Calu3 (cell line): ENCODE results near the gene CMYA5. TPM values are rescaled to one million over a fixed set of nuclear protein-coding genes. Genes with fewer than 3 reads are reported as not detected.

ENCODE experiments used
- BruUV-seq: library from RNA; stranded (reverse); fragments of 400-500 nt; replicated peaks from 2 replicates; lab custom pipeline; 2021; lab: Mats Ljungman, UMichigan
- CTCF ChIA-PET: fragments of 300-600 bp; sonication (Branson Sonifier 250); formaldehyde crosslinking; loops from one replicate; lab custom pipeline; 2022; ENCODE audit warnings: antibody characterized with exemption; lab: Charles Lee
- DNase-seq: peaks from one replicate; pipeline ENCODE4 v3.0.0; 2022
- H3K27ac Mint-ChIP-seq: one replicate; pipeline ENCODE4 v1.8.0; 2022; ENCODE audit warnings: mixed read lengths; ENCODE audit not compliant: unreplicated experiment
- H3K27me3 Mint-ChIP-seq: one replicate; pipeline ENCODE4 v1.8.0; 2022; ENCODE audit warnings: mixed read lengths; ENCODE audit not compliant: unreplicated experiment
- H3K36me3 Mint-ChIP-seq: one replicate; pipeline ENCODE4 v1.8.0; 2022; ENCODE audit warnings: mild to moderate bottlenecking, moderate library complexity, mixed read lengths; ENCODE audit not compliant: insufficient read depth, unreplicated experiment
- H3K4me1 Mint-ChIP-seq: one replicate; pipeline ENCODE4 v1.8.0; 2022; ENCODE audit warnings: mild to moderate bottlenecking, low read depth, mixed read lengths; ENCODE audit not compliant: unreplicated experiment
- H3K4me3 Mint-ChIP-seq: one replicate; pipeline ENCODE4 v1.8.0; 2022; ENCODE audit warnings: mild to moderate bottlenecking, low read depth, moderate library complexity, mixed read lengths; ENCODE audit not compliant: unreplicated experiment
- H3K9me3 Mint-ChIP-seq: one replicate; pipeline ENCODE4 v1.8.0; 2022; ENCODE audit warnings: low read depth, mixed read lengths; ENCODE audit not compliant: unreplicated experiment
- intact Hi-C: fragments of 100-400 bp; cut with micrococcal nuclease; formaldehyde crosslinking; loops from one replicate; pipeline ENCODE4 v1.10.0; 2022; ENCODE audit not compliant: unreplicated experiment
- total RNA-seq: library from RNA; stranded (reverse); gene quantifications from 2 replicates; pipeline ENCODE4 v1.2.3, GENCODE V29; 2022
- TF ChIP-seq, protein P1 (sequence below): fragments of 200-600 bp; IDR thresholded peaks from one replicate; pipeline ENCODE4 v1.8.0; 2022; ENCODE audit warnings: antibody characterized with exemption; ENCODE audit not compliant: unreplicated experiment

The CMYA5 gene
- total RNA-seq, 1 experiment from 2014 or later = 3.3 TPM

DNA sequence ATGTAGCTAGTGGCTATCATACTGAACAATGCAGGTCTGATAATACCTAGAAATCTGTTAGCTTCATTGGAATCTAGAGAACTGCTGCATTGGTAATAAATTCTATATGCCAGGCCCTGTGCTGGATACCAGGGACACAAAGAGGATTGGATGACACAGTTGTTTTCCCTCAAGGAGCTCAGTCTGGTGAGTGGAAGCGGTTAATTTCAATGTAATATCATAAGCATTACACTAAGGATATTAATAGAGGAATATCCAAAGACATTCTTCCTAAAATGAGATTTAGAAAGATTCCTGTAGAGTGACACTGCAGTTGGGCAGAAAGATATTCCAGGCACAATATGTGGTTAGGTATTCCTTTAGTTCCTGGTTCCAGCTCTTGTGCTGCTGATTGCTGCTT lies 5.9 kb downstream of the CMYA5 start:
- Mint-ChIP-seq H3K9me3 (no peaks in the 10 kb centered on the region), H3K36me3 (no peaks in the 10 kb centered on the region), H3K27me3 (no peaks in the 10 kb centered on the region), H3K4me3 (no peak overlapping the region), H3K27ac (no peak overlapping the region), H3K4me1 (peaks cover 31% of the 10 kb centered on the region)
- CTCF ChIA-PET = no interaction called here
- intact Hi-C loops = no loop called here
- no TSS peak for BruUV-seq
- DNase-seq = no peak
- TF ChIP-seq, protein P1, sequence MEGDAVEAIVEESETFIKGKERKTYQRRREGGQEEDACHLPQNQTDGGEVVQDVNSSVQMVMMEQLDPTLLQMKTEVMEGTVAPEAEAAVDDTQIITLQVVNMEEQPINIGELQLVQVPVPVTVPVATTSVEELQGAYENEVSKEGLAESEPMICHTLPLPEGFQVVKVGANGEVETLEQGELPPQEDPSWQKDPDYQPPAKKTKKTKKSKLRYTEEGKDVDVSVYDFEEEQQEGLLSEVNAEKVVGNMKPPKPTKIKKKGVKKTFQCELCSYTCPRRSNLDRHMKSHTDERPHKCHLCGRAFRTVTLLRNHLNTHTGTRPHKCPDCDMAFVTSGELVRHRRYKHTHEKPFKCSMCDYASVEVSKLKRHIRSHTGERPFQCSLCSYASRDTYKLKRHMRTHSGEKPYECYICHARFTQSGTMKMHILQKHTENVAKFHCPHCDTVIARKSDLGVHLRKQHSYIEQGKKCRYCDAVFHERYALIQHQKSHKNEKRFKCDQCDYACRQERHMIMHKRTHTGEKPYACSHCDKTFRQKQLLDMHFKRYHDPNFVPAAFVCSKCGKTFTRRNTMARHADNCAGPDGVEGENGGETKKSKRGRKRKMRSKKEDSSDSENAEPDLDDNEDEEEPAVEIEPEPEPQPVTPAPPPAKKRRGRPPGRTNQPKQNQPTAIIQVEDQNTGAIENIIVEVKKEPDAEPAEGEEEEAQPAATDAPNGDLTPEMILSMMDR = no peak

DNA sequence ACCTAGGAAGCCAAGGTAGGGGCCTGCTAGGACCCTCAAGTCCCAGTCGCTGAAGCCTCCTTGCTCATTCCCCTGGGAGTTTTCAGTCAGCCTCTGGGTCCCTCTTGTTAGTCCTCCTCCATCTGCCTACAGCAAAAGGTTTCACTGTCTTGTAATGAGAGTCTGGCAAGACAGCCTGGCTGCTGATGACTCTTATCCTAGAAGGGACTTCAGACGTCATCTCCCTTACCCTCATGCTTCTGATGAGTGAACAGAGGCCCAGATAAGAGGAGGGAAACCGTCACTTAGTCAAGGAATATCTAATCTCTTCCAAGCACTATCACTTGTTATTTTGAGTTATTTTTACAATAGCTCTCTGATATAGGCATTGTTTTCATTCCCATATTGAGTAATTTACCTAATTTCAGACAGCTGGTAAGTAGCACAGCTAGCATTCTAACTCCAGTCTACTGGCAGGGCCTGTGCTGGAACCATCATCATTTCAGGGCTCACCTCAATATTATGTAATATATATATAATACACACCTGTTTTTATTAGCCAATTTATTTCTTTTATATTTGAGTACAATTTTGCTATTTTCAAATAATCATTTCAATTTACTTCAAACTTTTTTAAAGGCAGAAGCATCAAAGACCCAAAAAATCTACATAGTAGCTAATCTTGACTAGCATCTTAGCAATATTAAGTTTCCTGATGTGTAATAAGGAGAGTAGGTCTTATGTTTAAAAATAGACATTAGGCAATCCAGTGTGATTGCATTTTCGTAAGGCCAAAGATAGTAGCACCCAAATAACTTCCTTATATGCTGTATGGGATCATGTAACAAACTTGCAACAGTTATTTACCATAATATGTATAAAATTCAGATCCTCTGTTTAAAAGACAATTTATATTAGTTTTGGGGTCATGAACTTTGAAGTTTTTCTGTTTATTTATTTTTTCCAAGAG lies 7.9 kb downstream of the CMYA5 start:
- Mint-ChIP-seq H3K9me3 (no peaks in the 10 kb centered on the region), H3K27ac (no peak overlapping the region), H3K4me3 (no peak overlapping the region), H3K36me3 (no peaks in the 10 kb centered on the region), H3K27me3 (no peaks in the 10 kb centered on the region), H3K4me1 (peaks cover 24% of the 10 kb centered on the region)
- TF ChIP-seq, protein P1 = no peak
- intact Hi-C loops = no loop called here
- no peak for DNase-seq
- no TSS peak for BruUV-seq
- CTCF ChIA-PET = interaction anchor here (0.8 kb wide), 1 partner anchor 77 kb away, joined by 4 read pairs; no protein-coding TSS in a partner anchor

DNA sequence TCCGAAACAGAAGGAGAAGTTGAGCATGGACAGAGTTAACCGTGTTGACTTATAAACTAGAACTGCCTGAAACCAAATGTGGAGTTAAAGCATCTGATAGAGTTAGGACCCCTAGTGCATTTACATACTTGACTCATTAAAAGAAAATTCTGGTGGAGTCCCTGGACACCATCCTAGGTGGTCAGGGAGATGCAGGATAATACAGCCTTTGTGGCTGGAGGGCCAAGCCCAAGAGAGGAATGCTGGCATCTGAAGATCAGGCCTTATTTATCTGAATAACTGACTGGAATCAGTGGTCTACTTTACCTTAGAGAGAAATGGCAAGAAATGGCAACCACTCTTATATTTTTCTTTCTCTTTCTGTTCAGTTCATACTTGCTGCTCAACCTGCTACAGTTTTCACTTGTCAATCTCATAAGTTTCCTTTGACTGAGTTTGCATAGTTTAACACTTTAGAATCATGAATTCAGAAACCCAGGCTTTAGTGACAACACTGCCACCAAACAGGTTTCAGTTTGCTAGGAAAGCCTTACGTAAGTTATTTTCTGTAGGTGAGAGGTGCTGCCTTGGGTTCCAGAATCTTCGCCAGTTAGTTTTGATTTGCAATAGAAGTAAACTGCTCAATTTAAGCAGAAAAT lies 10.2 kb downstream of the CMYA5 start:
- H3K4me3 Mint-ChIP-seq = no peak overlapping the region
- BruUV-seq = no TSS peak
- CTCF ChIA-PET = no interaction called here
- intact Hi-C loops = loop anchor here (5.0 kb wide), 1 partner anchor 72 kb away; no protein-coding TSS in a partner anchor
- DNase-seq = peak; percentile 51
- TF ChIP-seq, protein P1 = no peak
- no peaks in the 10 kb centered on the region for H3K9me3 Mint-ChIP-seq
- H3K27ac Mint-ChIP-seq = peak overlapping the region; percentile 2
- H3K27me3 Mint-ChIP-seq = no peaks in the 10 kb centered on the region
- peaks cover 5% of the 10 kb centered on the region for H3K36me3 Mint-ChIP-seq
- H3K4me1 Mint-ChIP-seq = peaks cover 48% of the 10 kb centered on the region

- Mint-ChIP-seq H3K27ac (peak overlapping the region; percentile 60), H3K36me3 (peaks cover 5% of the 10 kb centered on the region), H3K4me3 (no peak overlapping the region), H3K27me3 (no peaks in the 10 kb centered on the region), H3K9me3 (peaks cover 2% of the 10 kb centered on the region), H3K4me1 (peaks cover 71% of the 10 kb centered on the region)
- CTCF ChIA-PET = interaction anchor here (0.5 to 1.9 kb wide), 6 partner anchors 25 to 380 kb away, joined by 3 to 9 read pairs (median 4); no protein-coding TSS in a partner anchor
- no TSS peak for BruUV-seq
- TF ChIP-seq, protein P1 = peak; percentile 82
- intact Hi-C loops = loop anchor here (1.0 to 5.0 kb wide), 3 partner anchors 70 to 380 kb away; no protein-coding TSS in a partner anchor
- peak; percentile 74 for DNase-seq
Measured at GRCh38 chr5:79702606-79703380, 13.2 kb downstream of the CMYA5 start.
